Ecto neural progenitor cell (in vitro differentiated cells): ENCODE data around the gene SERP1.

Experiments used
- DNase-seq: peaks from one replicate; pipeline ENCODE4 v3.0.0-alpha.2; 2018; ENCODE audit warnings: low spot score

The SERP1 gene

DNA sequence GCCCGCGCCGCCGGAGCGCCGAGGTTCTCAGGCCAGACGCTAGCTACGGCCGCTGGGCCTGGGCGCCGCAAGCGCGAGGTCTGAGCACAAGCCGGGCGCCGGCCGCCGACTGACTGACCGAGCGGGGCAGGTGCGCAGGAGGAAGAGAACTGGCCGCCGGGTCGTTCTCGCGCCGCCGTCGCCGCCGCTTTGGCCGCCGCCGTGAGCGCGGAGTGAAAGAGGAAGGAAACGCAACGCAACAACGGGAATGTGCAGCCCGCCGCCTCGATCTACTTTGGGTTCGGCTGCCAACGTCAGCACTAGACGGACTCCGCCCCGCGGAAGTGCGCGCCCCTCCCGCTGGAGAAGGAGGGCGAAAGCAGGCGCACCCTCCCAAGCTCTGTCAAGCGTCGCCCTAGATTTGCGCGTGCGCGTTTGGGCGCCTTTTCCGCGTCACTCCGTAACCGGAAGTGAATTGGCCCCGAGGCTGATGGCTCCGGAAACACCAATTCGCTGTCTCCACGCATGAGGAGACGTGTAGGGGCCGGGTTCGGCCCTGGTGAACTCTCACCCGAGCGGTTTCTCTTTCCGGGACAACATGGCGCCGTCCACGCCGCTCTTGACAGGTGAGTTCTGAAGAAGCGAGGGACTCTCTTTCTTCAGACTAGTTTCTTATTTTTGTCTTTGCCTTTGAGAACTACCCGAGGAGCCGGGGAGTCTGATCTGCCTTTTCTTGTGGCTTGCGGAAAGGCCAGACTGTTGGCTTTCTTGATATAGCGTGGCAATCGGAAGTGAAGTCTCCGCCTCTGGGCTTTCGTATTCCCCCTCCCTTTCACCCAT, at the start of gene SERP1, which contains the start of gene EIF2A:
SERP1 (minus strand) TSS at position 271 of the 819 bp plus-strand sequence. CDS start 361 bp downstream, outside the sequence.
EIF2A (plus strand) TSS at position 562 of the 819 bp plus-strand sequence; CDS start at position 578, 16 bp downstream.
- peak; percentile 99 for DNase-seq

DNA sequence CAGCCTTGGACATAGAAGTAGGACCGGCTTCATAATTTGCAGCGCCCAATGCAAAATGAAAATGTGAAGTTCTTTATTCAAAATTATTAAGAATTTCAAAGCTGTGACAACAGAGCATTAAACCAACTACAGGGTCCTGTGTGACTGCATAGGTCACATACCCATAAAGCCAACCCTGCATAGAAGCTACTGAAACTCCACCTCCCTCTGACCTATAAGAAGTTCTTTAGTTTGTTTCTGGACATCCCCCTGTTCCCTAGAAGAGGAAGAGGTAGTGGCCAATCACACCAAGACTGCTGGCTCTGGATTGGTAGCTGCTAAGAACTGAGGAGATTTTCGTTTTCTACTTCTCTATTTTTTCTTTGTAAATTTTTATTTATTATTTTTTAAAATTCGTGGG, 47.9 kb upstream of the SERP1 start:
- no peak for DNase-seq

DNA sequence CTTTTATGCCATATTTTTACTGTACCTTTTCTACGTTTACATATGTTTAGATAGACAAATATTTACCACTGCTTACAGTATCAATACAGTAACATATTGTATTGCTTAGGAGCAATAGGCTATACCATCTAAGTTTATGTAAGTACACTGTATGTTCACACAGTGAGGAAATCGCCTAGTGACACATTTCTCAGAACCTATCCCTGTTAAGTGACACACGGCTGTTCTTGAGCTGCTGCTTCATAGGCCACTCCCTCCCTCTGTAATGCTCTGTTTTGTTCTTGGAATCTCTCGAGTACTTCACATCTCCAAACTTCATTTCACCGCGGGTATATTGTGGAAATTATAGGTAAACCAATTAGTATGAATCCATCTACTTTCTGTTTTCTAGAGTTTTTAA, 43.5 kb upstream of the SERP1 start:
- no peak for DNase-seq

DNA sequence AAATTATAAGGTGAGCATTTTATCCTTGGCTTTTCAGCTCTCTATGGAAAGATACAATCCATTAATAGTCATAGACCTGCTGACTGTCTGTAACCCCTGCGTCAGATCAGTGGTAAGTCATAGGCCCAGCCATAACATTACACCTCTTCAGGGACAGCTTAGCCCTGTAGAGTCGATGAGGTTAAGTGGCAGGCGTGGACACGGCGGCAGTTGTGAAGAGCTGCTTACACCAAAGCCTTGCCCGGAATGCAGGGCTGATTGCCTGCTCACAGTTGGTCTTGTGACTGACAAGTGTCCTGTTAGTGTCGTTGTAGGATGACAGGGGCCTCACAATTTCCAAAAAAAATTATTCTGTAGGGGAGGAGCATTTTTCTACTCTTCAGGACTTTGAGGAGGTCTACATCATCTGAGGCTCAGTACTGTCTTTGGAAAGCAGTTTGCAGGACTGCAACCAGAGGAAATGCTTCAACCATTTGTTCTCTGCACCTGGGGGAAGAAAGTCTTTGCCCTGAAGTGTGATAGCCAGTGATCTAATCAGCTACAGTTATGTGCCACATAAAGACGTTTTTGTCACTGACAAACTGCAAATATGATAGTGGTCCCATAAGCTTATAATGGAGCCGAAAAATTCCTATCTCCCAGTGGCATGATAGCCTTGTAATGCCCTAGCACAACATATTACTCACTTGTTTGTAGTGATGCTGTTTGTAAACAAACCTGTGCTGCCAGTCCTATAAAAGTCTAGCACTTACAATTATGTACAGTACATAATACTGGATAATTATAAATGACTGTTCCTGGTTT, 41.9 kb upstream of the SERP1 start:
- no peak for DNase-seq

DNA sequence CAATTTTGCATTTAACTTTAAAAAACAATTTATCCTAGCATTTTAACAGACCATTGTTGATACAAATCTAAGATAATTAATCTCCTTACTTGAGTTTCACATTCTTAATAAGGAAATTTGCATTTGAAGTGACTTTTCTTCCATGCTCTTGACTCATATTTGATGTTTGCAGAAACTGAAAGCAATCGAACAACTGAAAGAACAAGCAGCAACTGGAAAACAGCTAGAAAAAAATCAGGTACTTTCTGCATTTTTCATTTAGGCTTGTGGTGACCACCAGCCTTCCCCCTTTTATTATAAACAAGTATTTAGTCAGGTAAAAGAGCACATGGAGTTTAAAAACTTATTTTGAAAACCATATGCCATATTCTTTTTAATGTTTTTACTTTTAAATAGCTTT, 36.7 kb upstream of the SERP1 start:
- no peak for DNase-seq

DNA sequence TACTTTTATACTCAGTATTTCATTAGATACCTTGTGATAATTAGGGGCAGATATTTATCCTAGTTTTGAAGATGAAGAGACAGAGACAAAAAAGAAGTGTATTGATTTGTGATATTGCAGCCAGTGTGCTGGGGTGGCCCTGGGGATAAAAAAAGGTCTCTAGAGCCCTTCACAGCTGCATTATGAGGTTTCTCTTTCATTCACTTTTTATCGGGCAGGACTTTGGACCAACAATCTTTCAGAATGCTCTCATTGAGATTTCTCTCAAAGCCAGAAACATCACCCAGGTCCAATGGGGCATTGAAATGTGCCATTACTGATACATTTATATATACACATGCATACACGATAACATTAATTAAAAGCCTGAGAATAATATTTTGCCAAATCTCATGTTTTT, 36.3 kb upstream of the SERP1 start:
- DNase-seq: no peak

DNA sequence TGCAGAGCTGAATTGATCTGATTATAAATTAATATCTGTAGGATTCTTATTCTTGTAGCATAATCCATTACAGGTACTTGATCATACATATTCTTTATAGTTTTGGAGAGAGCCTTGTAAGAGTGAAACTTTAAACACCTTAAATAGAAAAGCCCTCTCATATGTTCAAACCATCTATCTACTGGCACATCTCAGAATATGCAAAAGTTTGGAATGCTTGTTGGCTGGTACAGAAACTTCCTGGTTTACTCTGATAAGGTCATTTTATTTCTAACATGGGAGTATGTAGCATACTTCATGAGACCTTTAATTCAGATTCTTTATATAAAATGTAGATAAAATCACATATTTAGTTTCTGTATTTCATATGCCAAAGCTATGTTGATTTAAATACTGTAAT, 34.9 kb upstream of the SERP1 start:
- DNase-seq: no peak

DNA sequence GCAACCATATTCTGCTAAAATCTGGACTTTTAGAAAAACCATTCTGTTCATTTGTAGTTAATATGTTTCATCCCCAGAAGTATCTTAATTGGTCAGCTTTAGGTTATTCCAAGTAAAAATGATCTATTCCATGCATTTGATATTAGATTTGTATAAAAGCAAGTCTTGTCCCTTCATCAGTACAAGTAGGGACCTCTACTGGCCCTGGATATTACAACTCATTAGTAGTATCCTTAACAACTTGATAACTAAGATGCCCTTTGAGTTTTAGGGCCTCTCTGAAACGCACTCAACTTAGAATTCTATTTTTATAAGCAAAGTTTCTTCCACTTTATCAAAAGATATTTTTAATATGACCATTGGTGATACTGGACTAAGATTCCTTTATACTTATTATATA, 31.6 kb upstream of the SERP1 start:
- no peak for DNase-seq

DNA sequence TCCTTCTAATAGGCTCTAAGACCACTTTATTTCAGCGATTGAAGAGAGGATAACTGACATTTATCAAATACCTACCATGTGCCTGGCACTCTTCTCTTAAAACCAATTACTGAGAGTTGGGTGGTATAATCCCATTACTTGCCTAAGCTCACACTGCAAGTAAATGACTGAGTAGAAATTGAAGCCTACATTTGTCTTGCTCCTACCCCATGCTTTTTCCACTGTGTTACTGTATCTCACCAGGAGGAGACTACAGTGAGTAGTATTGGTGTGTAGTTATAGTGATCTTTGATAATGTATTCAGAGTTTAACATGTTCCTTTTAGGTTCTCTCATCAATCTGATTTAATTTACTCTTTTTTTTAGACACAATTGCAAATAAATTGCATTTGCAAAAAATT, 21.0 kb upstream of the SERP1 start:
- DNase-seq: no peak

DNA sequence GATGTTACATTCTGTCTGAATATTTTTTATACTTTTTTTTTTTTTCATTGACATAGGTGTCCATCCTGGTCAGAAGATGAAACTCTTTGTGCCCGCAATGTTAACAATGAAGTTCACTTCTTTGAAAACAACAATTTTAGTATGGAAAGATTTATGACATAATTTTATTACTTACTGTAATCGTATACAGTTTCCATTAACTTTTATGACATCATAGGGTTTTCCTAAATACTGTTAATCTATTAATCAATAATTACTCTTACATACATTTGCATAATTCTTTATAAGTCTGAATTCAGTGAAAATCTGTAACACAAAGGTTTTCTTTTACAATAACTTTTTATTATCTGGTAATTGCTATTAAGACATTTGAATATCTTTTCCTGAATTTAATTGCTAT, 17.9 kb upstream of the SERP1 start:
- DNase-seq: no peak

DNA sequence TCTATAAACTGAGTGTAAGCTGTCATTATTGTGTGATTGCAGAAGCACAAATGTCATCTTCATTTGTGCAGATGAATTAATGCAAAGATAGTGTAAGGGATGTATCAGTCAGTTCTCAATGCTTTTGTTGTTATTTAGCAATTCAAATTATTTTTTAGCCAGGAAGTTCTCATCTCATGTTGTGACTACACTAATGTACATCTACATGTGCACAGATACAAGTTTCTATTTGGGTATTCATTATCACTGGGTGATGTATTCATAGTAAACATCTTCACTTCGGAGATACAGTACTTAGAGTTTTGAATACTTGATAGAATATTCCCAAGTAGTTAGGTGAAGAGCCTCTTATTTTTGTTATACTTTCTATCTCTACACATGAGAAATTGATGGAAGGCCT, 11.4 kb upstream of the SERP1 start:
- no peak for DNase-seq

DNA sequence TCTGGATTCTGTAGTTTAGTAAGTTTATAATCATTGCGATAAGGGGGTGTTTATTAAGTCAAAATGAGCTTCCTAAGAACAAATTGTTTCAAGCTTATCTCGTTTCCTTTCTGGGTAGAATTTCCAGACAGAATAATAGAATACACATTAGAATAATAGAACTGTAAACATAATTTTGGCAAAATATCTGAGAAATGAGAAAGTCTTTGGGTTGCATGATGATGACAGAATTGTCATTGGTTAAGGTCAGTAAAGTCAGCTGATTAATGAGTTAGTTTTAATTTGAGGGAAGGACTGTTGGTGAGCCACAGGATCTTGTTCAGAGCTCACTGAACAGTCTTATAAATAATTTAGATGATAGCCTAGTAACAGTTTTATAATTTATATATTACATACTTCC, 10.5 kb upstream of the SERP1 start:
- DNase-seq: no peak

DNA sequence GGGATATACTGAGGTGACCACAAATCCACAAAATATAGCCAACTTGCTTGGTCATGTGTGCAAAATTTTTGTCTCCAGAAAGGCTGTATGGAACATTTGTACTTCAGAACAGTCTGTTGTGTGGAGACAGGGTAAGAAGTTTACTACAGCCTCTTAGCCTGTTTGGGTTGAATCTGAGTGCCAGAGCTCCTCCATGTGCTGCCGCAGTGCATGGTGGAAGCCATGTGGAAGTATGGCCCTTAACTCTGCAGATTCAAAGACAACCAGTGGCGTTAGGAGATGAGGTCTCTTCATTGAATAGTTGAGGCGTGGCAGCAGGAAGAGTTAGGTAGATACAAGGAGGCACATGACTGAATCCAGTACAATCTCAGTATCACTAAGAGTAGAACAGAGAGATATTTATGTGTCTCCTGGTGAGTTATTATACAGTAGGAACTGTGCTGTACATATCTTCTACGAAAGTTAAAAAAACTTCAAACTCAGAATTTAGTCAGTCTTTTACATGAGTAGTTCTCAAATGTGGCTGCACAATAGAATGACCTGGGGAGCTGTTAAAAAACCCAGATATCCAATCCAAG, 9.7 kb upstream of the SERP1 start:
- DNase-seq: no peak

DNA sequence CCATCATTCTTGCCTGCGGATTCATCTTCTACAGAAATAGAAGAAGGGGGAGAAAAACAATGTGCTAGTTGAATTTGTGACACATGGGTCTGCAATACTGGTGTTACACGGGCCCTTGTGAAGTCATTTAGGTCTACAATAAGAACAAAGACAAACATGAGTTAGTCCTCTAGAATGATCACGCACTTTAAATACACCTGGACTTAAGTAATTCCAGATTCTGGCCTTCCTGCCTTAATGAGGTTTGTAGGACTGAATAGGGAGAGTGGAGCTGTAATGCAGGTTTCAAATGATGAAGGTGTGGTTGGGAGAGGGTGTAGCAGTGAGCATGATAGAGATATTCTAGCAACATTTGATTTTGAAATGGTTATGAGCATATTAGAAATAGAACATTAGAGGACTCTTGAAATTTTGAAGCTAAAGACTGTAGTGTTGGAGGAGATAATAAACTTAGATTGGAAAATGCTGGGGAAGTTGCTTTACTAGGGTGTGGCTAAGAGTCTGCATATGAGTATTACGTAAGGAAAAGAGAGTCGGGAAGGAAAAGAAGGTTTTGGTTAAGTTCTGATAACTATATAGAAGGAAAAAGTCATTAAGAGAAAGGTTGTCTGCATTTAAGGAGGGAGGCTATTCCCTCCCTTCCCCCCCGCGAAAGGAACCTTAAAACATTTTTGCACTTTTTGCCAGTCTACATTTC, 897 bp upstream of the SERP1 start:
- DNase-seq: no peak

DNA sequence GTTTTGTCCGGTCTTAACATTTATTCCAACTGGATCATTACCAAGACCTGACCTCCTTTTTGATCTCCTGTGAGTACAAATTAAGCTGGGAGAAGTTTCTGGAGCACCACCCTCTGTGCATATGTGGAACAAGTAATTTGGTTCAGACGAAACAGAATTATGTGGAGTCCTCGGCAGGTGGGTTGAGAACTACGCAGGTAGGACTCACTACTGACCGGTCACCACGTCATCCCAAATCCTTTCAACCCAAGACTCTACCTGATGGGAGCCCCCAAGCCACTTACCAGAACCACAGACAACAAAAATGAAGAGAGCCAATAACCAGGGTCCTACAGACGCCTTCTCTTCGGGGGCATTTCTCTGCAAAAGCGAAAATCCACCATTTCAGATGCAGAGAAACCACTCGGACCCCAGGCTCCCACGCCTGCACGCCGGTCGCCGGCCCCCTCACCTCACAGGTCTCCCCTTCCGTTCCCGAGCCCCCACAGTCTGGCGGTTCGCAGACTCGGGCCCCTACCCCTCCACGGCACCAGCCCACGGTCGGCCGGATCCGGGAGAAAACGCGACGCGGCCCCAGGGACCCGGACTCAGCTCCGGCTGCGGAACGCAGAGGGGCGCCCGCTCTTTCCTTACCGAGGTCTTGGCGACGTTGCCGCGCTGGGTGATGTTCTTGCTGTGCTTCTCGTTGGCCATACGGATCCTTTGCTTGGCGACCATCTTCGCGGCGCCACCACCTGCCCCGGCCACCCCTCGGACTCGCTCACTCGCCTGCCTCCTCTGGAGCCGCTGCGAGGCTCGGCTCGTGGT, 674 bp downstream of the SERP1 start:
- DNase-seq: no peak

DNA sequence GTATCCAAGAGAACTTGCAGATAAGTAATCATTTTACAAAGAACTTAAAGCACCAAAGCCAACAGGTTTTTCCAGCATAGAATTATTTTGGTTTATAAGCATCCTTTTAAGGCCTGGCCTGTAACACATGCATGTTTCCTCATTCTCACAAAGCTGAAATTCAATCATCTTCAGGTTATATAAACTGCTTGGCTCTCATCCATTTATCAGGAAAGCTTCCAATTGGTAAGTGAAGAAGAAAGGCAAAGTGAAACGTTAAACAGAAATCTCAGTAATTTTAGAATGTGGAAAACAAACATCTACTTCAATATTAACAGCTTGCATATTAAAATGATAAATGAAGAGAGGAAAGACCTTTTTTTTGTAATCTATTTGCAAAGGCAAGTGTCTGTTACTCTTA, 1.6 kb downstream of the SERP1 start:
- DNase-seq: no peak

DNA sequence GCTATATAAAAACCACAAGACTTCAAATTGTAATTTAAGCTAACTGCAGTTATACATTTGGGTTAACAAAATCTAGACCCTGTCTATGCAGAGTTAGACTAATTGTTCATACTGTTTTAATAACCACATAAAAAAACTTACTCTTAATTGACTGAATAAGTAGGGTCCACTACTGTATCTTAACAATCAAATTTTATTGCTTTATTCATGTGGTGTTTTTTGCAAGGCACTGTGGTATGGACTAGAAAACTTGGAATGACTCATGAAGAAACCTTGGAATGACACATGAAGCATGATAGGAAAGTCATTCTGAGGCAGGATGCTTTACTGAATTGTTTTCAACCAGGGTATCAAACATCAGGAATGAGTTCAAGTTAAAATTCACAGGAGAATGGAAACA, 2.3 kb downstream of the SERP1 start:
- no peak for DNase-seq

DNA sequence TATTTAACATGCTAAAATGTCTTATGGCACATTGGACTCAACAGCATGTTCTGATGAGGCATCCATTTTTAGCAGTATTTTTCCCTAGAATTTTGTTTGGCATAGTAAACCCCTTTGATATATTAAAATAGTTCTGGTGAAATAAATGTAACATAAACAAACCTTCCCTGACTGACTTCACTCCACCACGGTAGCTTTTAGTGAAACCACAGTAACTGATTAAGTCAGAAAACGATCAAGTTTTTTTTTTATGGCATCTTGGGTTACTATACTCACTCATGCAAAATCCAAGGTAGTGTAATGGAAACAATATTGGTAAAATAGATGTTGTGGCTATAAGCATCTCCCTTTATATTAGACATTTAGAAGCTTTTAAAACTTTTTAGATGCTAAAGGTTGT, 2.8 kb downstream of the SERP1 start:
- DNase-seq: no peak

DNA sequence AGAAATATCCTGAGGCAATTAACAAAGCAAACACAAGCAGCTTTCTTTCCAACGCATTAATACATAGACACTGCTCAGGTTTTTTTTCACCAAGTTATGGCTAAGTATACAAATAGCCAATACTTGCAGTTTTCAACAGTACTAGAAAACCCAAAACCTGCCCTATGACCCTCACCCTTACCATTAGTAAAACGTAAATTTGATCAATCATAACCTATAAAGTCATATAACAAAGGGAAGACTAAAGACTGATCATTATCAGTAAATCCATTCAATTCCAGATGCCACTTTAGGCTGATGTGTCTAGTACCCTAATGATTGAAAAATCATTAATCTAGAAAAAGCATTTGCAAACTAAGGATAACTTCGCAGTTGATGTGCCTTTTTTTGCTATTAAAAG, 3.2 kb downstream of the SERP1 start:
- no peak for DNase-seq

DNA sequence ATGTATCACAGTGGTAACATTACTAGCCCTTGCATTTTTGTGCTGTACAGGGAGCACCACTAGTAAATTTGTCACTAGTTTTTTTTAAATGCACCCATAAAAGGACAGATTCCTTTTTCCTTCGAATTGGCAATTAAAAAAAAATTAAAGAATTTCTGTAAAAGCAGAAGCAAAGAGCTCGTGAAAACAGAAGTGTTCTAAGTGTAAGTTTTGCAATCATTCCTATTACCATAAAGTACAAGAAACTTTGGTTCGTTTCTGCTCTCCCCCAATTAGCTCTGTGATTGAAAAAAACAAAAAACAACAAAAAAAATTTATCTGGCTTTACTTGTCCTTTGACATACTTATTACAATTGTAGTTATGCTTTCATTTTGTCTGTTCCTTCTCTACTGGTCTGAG, 5.3 kb downstream of the SERP1 start:
- DNase-seq: no peak

DNA sequence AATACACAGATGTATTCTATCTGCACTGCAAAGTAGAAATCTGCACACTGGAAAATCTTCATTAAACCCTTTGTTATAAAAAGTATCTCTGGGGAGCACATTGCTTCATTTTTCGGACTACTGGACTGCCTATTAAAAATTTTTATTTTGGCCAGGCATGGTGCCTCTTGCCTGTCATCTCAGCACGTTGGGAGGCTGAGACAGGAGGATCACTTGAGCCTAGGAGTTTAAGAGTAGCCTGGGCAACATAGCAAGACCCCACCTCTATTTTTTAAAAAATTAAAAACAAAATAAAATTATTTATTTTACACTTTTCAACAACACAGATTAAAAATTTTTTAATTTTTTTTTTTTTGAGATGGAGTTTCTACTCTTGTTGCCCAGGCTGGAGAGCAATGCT, 6.0 kb downstream of the SERP1 start:
- no peak for DNase-seq
